ENCODE measurements around the gene NR2E1.

GRCh38 chr6:108203189-108204112, 37.6 kb downstream of the NR2E1 start:
- TF ChIP-seq CTCF (conservative IDR thresholded peaks at IDR 0.05) = no peak
- TF ChIP-seq EZH2 (IDR thresholded peaks at IDR 0.05; ENCODE audit: low read depth) = no peak
